HG03103 (cell line): ENCODE measurements around the gene OSGEP.
A peak's percentile ranks its signal among the peaks of the same experiment; 100 is the strongest.

ENCODE experiments used
- ATAC-seq: cut with Tn5 transposase; IDR thresholded peaks from one replicate; pipeline ENCODE4 v1.9.1; 2021; ENCODE audit warnings: low read depth; ENCODE audit not compliant: unreplicated experiment

Gene OSGEP

DNA sequence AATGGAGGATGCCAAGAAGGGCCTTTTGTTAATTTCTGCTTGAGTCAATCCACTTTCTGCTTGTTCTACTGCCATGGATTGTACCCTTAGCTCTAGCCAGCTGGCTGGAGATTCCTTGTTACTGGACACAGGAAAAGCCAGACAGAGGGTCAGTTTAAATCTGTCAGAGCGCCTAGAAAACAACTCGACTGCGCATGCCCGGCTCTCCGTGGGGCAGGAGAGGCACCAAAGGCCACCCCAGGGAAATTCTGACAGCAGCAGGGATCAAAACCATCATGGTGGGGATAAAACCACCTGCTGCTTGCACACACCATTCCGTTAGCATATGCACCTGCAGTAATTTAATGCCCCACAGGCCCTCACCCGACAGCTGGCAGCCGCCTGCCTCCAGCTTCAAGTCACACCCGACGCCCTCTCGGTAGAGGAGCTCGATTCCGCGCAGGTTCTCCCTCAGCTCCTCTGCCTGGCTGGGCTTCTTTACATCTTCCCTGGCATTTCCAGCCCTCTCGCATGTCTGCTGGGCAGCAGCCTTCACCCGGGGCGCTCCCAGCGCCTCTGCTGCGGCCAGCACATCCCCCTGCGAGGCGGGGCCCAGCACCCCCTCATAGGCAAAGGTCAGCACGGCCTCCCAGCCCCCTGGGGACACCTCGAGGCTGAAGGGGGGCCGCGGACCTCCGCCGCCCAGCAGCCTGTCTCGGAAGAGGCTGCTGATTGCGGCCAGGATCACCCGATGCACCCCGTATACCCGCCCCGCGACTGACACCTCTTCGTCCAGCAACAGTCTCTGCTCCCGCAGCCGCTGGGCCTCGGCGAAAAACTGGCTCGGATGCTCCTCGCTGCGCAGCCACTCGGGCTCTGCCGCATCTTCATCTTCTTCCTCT lies 19.7 kb downstream of the OSGEP start:
- no peak for ATAC-seq

DNA sequence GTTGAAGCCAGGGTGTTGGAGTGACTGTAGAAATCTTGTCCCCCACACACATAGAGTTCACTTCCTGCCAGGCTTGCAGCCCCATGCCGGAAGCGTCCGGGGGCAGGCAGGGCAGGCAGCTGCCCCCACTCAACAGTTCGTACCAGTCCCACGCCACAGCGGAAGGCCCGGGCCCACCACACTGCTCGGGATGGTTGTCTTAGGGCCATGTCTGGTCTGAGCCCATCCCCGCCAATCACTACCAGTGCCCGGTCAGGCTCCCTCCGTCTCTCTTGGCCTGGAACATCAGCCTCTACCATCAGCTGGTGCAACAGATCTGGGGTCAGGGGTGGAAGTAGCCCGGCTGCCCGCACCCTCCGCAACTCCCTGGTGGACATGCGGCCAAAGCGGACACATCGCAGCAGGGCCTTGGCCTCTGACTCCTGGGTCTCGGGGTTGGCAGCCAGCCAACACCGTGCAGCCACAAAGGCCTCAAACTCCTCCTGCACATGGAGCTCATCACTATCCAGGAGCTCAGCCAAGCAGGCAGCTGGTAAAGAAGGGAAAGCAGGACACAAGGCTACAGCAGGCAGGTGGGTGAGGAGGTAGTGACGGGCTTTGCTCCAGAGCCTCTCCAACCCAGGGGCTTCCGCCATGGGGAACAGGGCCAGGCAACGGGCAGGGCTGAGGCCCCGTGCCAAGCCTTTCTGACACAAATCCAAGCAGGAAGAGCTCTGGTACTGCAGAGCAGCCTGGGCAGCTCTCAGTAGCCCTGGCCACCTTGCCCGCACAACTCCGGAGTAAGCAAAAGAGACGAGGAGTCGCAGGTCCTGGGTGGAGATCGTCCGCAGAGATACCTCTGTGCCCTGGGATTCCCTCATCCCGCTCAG lies 24.6 kb downstream of the OSGEP start:
- no peak for ATAC-seq

- no peak for ATAC-seq
Measured at GRCh38 chr14:20428802-20429201, 25.8 kb downstream of the OSGEP start.

GRCh38 chr14:20428010-20428365 lies 26.6 kb downstream of the OSGEP start:
- peak; percentile 18 for ATAC-seq

DNA sequence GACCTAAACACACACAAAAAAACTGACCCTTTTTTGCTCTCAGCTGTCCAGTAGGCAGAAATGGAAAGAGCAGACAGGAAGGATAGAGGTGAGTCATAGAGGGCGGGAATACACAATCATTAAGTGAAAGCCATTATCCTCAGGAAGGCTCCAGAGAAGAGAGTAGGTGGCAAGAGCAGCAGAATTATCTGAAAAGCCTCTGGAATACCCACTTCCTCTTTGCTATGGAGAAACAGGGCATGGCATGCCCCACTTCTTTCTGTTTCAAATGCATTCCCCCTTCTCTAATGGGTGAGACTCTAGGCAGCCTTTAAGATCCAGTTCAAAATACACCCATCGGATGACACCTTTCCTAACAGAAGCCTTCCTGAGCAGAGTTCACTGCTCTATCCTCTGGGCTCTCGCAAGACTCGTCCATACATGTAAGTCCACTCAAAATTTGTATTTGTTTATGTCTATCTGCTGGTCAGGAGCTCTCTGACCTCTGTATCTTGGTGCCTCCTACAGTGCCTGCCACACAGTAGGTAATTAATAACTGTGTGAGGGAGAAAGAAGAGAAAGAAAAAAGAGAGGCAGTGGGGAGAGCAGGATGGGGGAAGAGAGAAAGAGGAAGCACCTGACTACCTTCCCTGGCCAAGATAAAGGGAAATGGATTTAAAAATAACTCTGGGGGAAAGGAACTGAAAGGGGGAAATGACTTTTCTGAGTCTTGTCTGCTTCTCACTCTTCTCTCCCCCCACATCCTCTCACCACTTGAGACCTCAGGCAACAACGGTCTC lies 27.2 kb downstream of the OSGEP start:
- peak; percentile 86 for ATAC-seq

GRCh38 chr14:20424851-20425250 lies 29.8 kb downstream of the OSGEP start:
- no peak for ATAC-seq

DNA sequence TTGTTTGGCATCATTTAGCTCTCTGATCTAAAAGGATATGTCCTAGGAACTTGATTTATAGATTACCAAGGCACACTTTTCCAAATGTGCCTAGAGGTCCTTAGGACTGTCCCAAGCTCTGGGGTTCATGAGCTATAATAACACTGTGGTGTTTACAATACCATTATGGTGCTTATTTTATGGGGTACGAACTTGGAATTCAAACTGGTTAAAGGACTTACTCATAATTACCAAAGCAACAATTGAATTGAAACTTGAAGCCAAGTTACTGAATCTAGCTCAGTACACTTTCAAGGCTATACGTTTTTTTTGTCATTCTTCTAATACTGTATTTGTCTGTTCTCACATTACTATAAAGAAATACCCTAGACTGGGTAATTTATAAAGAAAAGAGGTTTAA lies 31.7 kb downstream of the OSGEP start:
- ATAC-seq: no peak

DNA sequence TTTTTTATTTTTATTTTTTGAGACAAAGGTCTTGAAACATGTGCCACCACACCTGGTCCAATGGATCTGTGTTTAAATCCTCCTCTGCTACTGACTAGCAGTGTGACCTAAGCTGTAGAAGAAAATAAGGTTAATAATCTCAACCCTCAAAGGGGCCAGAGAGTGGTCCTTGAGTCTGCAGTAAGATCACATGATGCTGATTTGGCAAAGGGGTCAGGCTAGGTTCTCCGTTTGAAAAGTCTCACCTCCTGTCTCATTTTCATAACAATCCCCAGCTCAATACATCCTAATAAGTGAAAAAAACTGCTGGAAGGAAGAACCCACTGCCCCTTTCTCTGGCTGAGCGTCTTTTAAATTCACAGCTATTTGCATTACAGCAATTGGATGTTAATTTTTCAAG lies 33.3 kb downstream of the OSGEP start:
- ATAC-seq: no peak

GRCh38 chr14:20419419-20419818 lies 35.2 kb downstream of the OSGEP start:
- no peak for ATAC-seq

- ATAC-seq: no peak
Measured at GRCh38 chr14:20418501-20418909, 36.1 kb downstream of the OSGEP start.

GRCh38 chr14:20417250-20418186 lies 37.1 kb downstream of the OSGEP start:
- no peak for ATAC-seq

DNA sequence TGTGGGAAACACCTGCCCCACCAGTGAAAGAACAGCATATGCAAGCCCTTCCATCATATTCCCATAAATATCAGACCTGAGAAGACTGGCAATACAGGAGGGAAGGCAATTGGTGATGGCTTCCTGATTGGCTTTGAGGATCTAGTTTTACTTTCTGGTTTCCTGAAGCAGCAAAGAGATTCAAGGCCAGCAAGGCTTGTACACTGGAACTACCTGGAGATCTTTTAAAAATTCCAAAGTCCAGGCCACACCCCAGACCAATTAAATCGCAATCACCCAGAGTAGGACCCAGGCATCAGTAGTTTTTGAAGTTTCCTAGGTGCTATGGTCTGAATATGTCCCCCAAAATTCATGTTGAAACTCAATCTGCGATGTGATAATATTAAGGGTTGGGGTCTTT lies 38.4 kb downstream of the OSGEP start:
- ATAC-seq: no peak

DNA sequence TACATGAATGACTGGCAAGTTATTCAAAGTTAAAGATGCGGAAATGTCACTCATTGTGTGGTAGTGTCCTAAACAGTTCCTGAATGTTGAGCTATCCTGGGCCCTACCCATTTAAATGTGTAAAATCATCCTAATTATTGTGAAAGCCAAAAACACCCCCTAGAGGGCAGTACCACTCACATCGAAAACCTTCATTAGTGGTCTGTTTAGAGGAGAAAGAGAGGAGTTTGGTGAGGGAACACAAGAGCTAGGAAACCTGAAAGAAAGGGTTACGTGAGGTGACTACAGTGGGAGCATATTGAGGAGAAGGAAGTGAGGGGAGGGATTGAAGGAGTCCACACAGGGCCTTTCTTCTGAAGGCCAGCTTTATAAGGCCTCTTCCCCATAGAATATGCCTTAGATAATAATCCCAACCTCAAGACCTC lies 38.8 kb downstream of the OSGEP start:
- ATAC-seq: no peak

- no peak for ATAC-seq
Measured at GRCh38 chr14:20413744-20414082, 40.9 kb downstream of the OSGEP start.

DNA sequence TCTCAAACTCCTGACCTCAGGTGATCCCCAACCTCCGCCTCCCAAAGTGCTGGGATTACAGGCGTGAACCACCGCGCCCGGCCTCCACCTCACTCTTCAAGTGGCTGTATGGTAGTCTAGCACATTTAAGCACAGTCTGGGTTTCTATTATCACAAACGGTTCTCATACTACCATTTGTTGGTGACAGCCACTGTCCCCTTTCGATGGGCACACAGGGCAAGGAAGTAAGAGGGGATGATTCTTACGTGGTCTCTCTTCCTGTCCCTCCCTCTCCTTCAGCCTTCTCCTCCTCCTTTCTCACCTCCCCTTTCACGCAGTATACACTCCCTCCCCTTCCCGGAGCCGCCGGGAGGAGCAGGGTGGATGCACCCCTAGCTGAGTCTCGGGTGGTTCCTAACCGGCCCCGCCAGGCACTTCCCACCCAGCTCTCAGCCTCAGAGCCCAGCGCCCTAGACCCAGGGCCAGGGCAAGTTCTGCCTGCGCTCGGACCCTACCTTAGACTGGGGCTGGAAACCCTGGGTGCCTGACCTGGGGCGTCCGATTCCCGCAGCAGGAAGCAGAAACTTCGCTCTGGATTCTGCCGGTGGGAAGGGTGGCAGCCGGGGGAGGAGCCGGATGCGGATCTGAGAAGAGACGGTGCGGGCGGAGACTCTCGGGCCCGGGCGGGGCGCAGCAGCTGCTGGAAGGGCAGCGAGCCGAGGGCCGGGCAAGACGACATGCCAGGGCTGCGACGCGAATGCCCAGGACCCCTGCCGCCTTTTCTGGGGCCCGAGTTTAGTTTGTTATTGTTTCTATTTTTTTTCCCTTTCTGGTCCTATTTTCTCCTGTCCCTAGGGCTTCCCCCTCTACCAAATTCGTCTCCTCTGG lies 41.5 kb downstream of the OSGEP start, which contains the start of gene TEP1:
TSS of gene TEP1 (minus strand) at position 626 of the 868 bp plus-strand sequence. CDS start 5,062 bp downstream, outside the sequence.
- ATAC-seq: peak; percentile 58

DNA sequence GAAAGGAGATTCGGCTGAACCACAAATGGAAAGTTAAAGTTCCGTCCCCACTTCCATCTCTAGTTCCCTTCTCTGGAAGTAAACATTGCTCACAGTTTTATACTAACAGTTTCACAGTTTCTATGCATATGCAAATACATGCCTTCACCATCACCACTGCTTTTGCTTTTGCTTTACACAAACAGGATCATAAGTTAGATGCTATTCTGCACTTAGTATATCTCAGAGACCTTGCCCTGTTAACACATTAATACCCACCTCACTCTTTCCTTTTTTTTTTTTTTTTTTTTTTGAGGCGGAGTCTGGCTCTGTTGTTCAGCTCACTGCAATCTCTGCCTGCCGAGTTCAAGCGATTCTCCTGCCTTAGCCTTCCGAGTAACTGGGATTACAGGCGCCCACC lies 42.2 kb downstream of the OSGEP start:
- peak; percentile 35 for ATAC-seq

GRCh38 chr14:20409226-20409625 lies 45.4 kb downstream of the OSGEP start:
- ATAC-seq: no peak

DNA sequence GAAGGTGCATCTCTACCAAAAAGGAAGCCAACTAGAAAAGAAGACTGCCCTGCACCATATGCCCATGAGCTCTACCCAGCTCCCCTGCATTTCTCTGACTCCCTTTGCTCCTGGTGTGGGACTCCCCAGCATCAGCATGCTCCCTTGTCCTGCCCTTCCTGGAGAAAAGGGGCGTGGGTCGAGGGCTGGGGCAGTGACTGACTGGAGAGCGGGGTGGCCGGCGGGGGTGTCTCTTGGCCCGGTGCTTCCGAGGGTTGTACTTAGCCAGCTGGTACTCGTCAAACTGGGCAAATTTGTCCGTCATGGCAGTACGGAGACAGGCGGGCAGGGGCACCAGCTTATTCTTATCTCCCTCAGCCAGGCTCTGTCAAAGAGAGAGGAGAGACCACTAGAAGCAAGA lies 51.1 kb downstream of the OSGEP start:
- no peak for ATAC-seq
